Measurements from ENCODE around the gene PWWP2B. TPM values are rescaled to one million over a fixed set of nuclear protein-coding genes. Genes with fewer than 3 reads are reported as not detected.

The PWWP2B gene
- total RNA-seq, 1 donor from 2014 or later = 24.2 TPM

GRCh38 chr10:132406181-132406580, 9.2 kb downstream of the PWWP2B start:
- Mint-ChIP-seq H3K9me3 (no peaks in the 10 kb centered on the region), H3K27me3 (ENCODE audit: low read depth) (no peaks in the 10 kb centered on the region), H3K4me1 (peaks cover 55% of the 10 kb centered on the region), H3K4me3 (no peak overlapping the region), H3K36me3 (peaks cover 6% of the 10 kb centered on the region), H3K27ac (peak overlapping the region; percentile 77)
- TF ChIP-seq, protein P1, sequence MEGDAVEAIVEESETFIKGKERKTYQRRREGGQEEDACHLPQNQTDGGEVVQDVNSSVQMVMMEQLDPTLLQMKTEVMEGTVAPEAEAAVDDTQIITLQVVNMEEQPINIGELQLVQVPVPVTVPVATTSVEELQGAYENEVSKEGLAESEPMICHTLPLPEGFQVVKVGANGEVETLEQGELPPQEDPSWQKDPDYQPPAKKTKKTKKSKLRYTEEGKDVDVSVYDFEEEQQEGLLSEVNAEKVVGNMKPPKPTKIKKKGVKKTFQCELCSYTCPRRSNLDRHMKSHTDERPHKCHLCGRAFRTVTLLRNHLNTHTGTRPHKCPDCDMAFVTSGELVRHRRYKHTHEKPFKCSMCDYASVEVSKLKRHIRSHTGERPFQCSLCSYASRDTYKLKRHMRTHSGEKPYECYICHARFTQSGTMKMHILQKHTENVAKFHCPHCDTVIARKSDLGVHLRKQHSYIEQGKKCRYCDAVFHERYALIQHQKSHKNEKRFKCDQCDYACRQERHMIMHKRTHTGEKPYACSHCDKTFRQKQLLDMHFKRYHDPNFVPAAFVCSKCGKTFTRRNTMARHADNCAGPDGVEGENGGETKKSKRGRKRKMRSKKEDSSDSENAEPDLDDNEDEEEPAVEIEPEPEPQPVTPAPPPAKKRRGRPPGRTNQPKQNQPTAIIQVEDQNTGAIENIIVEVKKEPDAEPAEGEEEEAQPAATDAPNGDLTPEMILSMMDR (IDR thresholded peaks at IDR 0.05; ENCODE audit: unreplicated experiment) = no peak
- no peak for DNase-seq (ENCODE audit: low spot score in 2 of 2, unreplicated experiment in 2 of 2)

GRCh38 chr10:132406750-132407149, 9.8 kb downstream of the PWWP2B start:
- Mint-ChIP-seq H3K4me3 (no peak overlapping the region), H3K36me3 (peaks cover 6% of the 10 kb centered on the region), H3K9me3 (no peaks in the 10 kb centered on the region), H3K27ac (peak overlapping the region; percentile 99), H3K27me3 (ENCODE audit: low read depth) (no peaks in the 10 kb centered on the region), H3K4me1 (peaks cover 60% of the 10 kb centered on the region)
- no peak for DNase-seq (ENCODE audit: low spot score in 2 of 2, unreplicated experiment in 2 of 2)
- TF ChIP-seq, protein P1 (IDR thresholded peaks at IDR 0.05; ENCODE audit: unreplicated experiment) = no peak

- no peaks in the 10 kb centered on the region for H3K9me3 Mint-ChIP-seq
- TF ChIP-seq, protein P1 (IDR thresholded peaks at IDR 0.05; ENCODE audit: unreplicated experiment) = no peak
- DNase-seq (ENCODE audit: low spot score in 2 of 2, unreplicated experiment in 2 of 2) = no peak
- peak overlapping the region; percentile 60 for H3K4me3 Mint-ChIP-seq
- H3K4me1 Mint-ChIP-seq = peaks cover 65% of the 10 kb centered on the region
- H3K27ac Mint-ChIP-seq = peak overlapping the region; percentile 99
- H3K27me3 Mint-ChIP-seq (ENCODE audit: low read depth) = no peaks in the 10 kb centered on the region
- H3K36me3 Mint-ChIP-seq = peaks cover 6% of the 10 kb centered on the region
Observed at GRCh38 chr10:132407243-132407746, 10.3 kb downstream of the PWWP2B start.

DNA sequence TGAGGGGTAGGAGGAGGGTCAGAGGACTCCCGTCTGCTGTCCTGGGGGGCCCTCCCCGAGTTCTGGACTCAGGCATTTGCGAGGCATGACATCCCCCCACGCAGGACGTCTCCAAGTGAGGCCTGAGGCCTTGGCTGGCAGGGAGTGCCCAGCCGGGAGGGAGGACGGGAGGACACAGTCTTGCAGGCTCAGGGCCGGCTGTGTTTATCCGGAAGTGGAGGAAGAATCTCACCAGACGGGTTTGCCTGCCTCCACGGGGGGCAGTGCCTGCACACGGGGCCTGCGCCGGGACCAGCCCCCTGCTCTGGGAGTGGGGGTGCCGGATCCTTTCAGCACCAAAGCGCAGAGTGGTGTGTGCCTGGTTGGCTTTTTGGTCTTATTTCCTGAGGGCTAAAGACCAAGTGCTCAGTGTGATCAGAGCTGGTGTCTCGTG, 10.9 kb downstream of the PWWP2B start:
- DNase-seq (ENCODE audit: low spot score in 2 of 2, unreplicated experiment in 2 of 2) = peak; percentile 77 to 89
- TF ChIP-seq, protein P1 (IDR thresholded peaks at IDR 0.05; ENCODE audit: unreplicated experiment) = no peak
- H3K9me3 Mint-ChIP-seq = no peaks in the 10 kb centered on the region
- H3K36me3 Mint-ChIP-seq = peaks cover 6% of the 10 kb centered on the region
- peak overlapping the region; percentile 99 for H3K27ac Mint-ChIP-seq
- H3K4me1 Mint-ChIP-seq = peaks cover 71% of the 10 kb centered on the region
- no peaks in the 10 kb centered on the region for H3K27me3 Mint-ChIP-seq (ENCODE audit: low read depth)
- peak overlapping the region; percentile 60 for H3K4me3 Mint-ChIP-seq

DNA sequence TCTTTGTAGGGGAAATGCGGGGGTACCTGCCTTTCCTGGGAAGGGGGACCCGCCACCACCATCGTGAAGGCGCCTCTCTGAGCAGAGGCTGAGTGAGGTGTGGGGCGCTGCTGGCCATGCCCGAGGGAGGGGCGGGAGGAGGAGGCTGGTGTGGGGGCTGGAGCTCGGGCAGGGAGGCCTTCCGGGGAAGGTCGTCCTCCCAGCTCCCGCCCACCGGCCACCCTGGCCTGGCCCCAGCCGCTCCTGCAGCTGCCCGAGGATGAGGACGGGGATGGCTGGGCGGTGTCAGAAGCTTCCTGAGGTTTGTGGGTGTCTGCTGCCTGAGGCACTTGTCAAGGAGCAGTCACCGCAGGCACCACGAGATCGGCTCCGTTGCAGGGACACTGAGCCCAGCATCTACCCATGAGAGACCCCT, 11.4 kb downstream of the PWWP2B start:
- peak overlapping the region; percentile 99 for H3K27ac Mint-ChIP-seq
- no peak for DNase-seq (ENCODE audit: low spot score in 2 of 2, unreplicated experiment in 2 of 2)
- peak overlapping the region; percentile 60 for H3K4me3 Mint-ChIP-seq
- TF ChIP-seq, protein P1 (IDR thresholded peaks at IDR 0.05; ENCODE audit: unreplicated experiment) = no peak
- no peaks in the 10 kb centered on the region for H3K27me3 Mint-ChIP-seq (ENCODE audit: low read depth)
- peaks cover 6% of the 10 kb centered on the region for H3K36me3 Mint-ChIP-seq
- H3K9me3 Mint-ChIP-seq = no peaks in the 10 kb centered on the region
- peaks cover 69% of the 10 kb centered on the region for H3K4me1 Mint-ChIP-seq
